ENCODE measurements around the gene KIF16B.

- TF ChIP-seq POLR2AphosphoS5 (IDR thresholded peaks at IDR 0.05) (no peak), EP300 (IDR thresholded peaks at IDR 0.05) (no peak)
- TF ChIP-seq, protein P1, sequence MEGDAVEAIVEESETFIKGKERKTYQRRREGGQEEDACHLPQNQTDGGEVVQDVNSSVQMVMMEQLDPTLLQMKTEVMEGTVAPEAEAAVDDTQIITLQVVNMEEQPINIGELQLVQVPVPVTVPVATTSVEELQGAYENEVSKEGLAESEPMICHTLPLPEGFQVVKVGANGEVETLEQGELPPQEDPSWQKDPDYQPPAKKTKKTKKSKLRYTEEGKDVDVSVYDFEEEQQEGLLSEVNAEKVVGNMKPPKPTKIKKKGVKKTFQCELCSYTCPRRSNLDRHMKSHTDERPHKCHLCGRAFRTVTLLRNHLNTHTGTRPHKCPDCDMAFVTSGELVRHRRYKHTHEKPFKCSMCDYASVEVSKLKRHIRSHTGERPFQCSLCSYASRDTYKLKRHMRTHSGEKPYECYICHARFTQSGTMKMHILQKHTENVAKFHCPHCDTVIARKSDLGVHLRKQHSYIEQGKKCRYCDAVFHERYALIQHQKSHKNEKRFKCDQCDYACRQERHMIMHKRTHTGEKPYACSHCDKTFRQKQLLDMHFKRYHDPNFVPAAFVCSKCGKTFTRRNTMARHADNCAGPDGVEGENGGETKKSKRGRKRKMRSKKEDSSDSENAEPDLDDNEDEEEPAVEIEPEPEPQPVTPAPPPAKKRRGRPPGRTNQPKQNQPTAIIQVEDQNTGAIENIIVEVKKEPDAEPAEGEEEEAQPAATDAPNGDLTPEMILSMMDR (IDR thresholded peaks at IDR 0.05) = no peak
Measured at GRCh38 chr20:16516794-16517193, 56.5 kb downstream of the KIF16B start.

All from sigmoid colon (tissue), 4 donors.